SK-N-MC (cell line): ENCODE measurements around the gene TMEM109.

Experiments used
- DNase-seq: peaks from one replicate; pipeline ENCODE4 v3.0.0-alpha.2; 2011; ENCODE audit warnings: low read depth, low spot score
- H3K27ac ChIP-seq: fragments of 200-600 bp; sonication (generic); 2 replicates; pipeline ENCODE4 v1.5.1; 2016; ENCODE audit warnings: mixed run types
- H3K36me3 ChIP-seq: fragments of 200-600 bp; sonication (generic); 2 replicates; pipeline ENCODE4 v1.6.1; 2017; ENCODE audit warnings: antibody characterized with exemption, low read length, mixed read lengths; ENCODE audit not compliant: insufficient read depth
- H3K4me3 ChIP-seq: fragments of 200-600 bp; sonication (generic); 2 replicates; pipeline ENCODE4 v1.5.1; 2016
- H3K9ac ChIP-seq: fragments of 200-600 bp; sonication (generic); 2 replicates; pipeline ENCODE4 v1.8.0; 2017; ENCODE audit warnings: mixed run types, mixed read lengths; ENCODE audit not compliant: insufficient read length
- H3K9me3 ChIP-seq: fragments of 200-600 bp; sonication (generic); 2 replicates; pipeline ENCODE4 v1.6.1; 2017; ENCODE audit warnings: low read depth, mild to moderate bottlenecking, antibody characterized with exemption, low read length, moderate library complexity, mixed read lengths
- EZH2 ChIP-seq: fragments of 200-600 bp; sonication (generic); IDR thresholded peaks from one replicate; pipeline ENCODE4 v1.6.1; 2017; ENCODE audit warnings: antibody characterized with exemption
- FOXP2 ChIP-seq: optimal IDR thresholded peaks from 2 replicates; pipeline ENCODE3; 2011; ENCODE audit warnings: mild to moderate bottlenecking, moderate library complexity; ENCODE audit not compliant: insufficient read depth; ENCODE audit errors: extremely low read length, control extremely low read depth
- POLR2AphosphoS5 ChIP-seq: IDR thresholded peaks from 2 replicates; pipeline ENCODE4 v1.6.1; 2012; ENCODE audit warnings: mild to moderate bottlenecking, low read depth, low read length, borderline replicate concordance

Gene TMEM109

GRCh38 chr11:60944490-60945294, 30.7 kb downstream of the TMEM109 start:
- no peak overlapping the region for H3K27ac ChIP-seq
- TF ChIP-seq POLR2AphosphoS5 (no peak), FOXP2 (no peak), EZH2 (no peak)
- no peak for DNase-seq

GRCh38 chr11:60945295-60945667, 31.3 kb downstream of the TMEM109 start:
- no peak for DNase-seq
- TF ChIP-seq EZH2 (no peak), FOXP2 (no peak), POLR2AphosphoS5 (no peak)
- Histone ChIP-seq H3K9ac (no peak overlapping the region), H3K4me3 (no peak overlapping the region), H3K9me3 (no peaks in the 10 kb centered on the region), H3K36me3 (no peaks in the 10 kb centered on the region), H3K27ac (no peak overlapping the region)

More at GRCh38 chr11:60944490-60945294, 30.7 kb downstream of the TMEM109 start:
- H3K9ac ChIP-seq = no peak overlapping the region
- no peaks in the 10 kb centered on the region for H3K9me3 ChIP-seq
- H3K4me3 ChIP-seq = no peak overlapping the region
- H3K36me3 ChIP-seq = no peaks in the 10 kb centered on the region

DNA sequence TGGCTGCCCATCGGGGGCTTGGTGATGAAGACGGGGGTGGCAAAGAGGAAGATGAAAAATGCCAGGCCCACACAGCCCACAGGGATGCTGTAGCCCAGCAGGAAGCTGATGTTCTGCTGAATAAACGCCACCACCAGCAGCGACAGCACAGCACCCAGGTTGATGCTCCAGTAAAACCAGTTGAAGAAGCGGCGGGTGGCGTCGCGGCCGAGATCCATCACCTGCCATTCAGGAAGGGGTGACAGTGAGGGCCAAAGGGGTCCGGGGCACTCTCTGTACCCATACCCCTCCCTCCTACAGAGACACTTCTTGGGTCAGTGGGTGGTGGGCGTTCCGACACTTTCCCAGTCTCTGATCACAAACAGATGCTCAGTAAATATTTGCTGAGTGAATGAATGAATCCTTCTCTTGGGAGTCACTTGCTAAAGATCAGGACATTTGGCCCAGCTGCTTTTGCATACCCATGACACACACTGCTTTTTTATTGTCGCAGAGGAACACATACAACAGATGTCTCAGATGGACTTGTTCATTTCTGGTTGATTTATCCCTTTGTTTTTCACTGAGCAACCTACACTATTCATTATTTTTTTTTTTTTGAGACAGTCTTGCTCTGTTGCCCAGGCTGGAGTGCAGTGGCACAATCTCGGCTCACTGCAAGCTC, 32.8 kb downstream of the TMEM109 start:
- DNase-seq = no peak
- H3K9ac ChIP-seq = no peak overlapping the region
- no peak overlapping the region for H3K27ac ChIP-seq
- no peaks in the 10 kb centered on the region for H3K9me3 ChIP-seq
- no peaks in the 10 kb centered on the region for H3K36me3 ChIP-seq
- TF ChIP-seq POLR2AphosphoS5 (no peak), FOXP2 (no peak), EZH2 (no peak)
- no peak overlapping the region for H3K4me3 ChIP-seq

DNA sequence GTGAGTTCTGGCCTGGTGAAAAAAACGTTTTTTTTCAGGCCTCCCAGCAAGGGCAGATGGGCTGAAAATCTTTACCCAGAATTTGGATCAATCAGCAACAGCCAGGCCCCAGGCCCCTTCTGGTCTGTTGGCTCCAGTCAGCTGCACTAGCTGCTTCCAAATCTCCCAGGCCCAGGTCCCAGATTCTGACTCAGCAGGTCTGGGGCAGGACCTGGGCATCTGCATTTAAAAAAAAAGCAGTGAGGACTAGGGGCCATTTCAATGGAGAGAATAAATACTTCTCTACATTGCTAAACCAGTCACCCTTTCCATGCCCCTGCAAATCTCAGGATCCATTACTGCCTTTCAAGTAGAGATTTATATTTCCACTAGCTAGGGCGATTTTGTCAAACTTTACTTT, 33.7 kb downstream of the TMEM109 start:
- Histone ChIP-seq H3K36me3 (no peaks in the 10 kb centered on the region), H3K9me3 (no peaks in the 10 kb centered on the region), H3K4me3 (no peak overlapping the region), H3K9ac (no peak overlapping the region), H3K27ac (no peak overlapping the region)
- DNase-seq = no peak
- TF ChIP-seq POLR2AphosphoS5 = no peak
- TF ChIP-seq FOXP2 = no peak
- no peak for TF ChIP-seq EZH2

DNA sequence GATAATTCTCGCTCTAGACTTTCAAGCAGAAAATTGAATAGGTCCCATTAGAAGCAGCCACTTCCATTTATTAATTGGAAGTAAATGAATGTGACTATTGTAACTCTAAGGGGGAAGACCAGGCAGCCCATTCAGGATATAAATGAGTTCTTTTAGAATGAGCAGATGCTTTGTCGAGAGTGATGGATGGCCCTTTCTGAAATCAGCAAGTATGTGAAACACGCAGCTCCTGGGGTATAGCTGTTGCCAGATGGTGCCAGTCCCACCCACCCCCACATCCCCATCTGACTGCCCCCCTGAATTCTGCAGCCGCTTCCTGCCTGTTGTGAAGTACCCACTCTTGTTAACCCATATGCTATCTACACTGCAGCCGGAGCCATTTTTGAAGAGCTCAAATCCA, 34.3 kb downstream of the TMEM109 start:
- no peak for DNase-seq
- H3K9ac ChIP-seq = no peak overlapping the region
- TF ChIP-seq POLR2AphosphoS5 (no peak), EZH2 (no peak), FOXP2 (no peak)
- H3K9me3 ChIP-seq = no peaks in the 10 kb centered on the region
- no peak overlapping the region for H3K4me3 ChIP-seq
- no peaks in the 10 kb centered on the region for H3K36me3 ChIP-seq
- H3K27ac ChIP-seq = no peak overlapping the region

DNA sequence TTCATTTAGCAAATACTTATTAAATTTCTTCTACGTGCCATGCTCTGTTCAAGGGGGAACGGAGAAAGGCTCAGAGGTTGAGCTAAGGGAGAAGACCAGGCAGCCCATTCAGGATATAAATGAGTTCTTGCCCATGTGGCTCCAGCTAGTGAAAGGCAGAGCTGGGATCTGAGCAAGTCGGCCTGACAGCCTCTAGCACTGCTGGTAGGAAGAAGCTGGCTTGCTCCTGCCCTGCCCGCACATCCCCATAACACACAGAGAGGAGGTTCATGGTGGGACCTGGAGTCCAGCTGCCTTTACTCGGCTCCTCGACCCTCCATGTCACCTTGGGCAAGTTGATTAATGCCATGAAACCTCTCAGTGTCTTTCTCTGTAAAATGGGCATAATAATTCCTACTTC, 36.1 kb downstream of the TMEM109 start:
- H3K9me3 ChIP-seq = no peaks in the 10 kb centered on the region
- TF ChIP-seq EZH2 (no peak), POLR2AphosphoS5 (no peak), FOXP2 (no peak)
- H3K4me3 ChIP-seq = no peak overlapping the region
- no peak overlapping the region for H3K9ac ChIP-seq
- no peaks in the 10 kb centered on the region for H3K36me3 ChIP-seq
- H3K27ac ChIP-seq = no peak overlapping the region
- DNase-seq = no peak

DNA sequence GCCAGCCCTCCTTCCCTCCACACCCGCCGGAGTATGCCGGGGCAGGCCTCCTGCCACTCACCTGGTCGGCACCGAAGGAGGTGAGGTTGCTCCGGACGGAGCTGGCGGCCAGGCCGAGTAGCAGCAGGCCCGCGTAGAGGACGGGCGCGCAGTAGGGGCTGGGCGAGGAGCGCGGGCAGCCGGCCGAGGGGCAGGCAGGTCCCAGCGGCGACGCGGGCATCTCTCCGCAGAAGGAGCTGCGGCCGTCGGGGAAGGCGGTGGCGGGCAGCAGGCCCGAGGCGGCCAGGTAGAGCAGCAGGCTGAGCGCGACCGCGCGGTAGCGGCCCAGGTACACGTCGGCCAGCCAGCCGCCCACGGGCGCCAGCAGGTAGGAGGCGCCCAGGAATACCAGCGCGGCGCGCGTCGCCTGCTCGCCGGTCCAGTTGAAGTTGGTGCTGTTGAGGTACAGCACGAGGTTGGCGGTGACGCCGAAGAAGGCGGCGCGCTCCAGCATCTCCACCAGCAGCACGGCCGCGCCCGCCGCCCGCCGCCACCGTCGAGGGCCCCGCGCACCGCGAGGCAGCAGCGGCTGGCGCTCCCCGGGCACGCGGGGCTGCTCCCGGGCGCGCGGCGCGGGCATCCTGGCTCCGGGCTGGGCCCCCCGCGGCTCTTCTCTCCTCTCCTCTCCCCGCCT, 37.1 kb downstream of the TMEM109 start:
- H3K4me3 ChIP-seq = no peak overlapping the region
- H3K9ac ChIP-seq = no peak overlapping the region
- H3K27ac ChIP-seq = no peak overlapping the region
- TF ChIP-seq POLR2AphosphoS5 = no peak
- TF ChIP-seq FOXP2 = no peak
- no peak for TF ChIP-seq EZH2
- no peak for DNase-seq
- H3K9me3 ChIP-seq = no peaks in the 10 kb centered on the region
- no peaks in the 10 kb centered on the region for H3K36me3 ChIP-seq

DNA sequence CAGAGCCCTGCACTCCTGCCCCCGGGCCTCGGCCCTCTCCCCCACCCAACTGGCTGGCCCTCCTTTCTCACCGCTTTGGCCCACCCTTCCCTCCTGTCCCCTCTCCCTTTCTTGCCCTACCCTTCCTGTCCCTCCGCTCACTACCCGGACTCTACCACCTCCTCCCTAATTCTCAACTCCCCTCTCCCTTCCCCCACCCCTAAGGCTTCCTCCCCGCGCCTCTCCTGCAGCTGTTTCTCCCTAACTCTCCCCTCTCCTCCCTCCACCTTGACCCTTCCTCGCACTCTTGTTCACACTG, 37.6 kb downstream of the TMEM109 start:
- Histone ChIP-seq H3K9ac (no peak overlapping the region), H3K9me3 (no peaks in the 10 kb centered on the region), H3K4me3 (no peak overlapping the region), H3K27ac (no peak overlapping the region), H3K36me3 (no peaks in the 10 kb centered on the region)
- TF ChIP-seq EZH2 (no peak), POLR2AphosphoS5 (no peak), FOXP2 (no peak)
- DNase-seq = no peak

- H3K36me3 ChIP-seq = no peaks in the 10 kb centered on the region
- TF ChIP-seq POLR2AphosphoS5 (no peak), FOXP2 (no peak), EZH2 (no peak)
- H3K9ac ChIP-seq = no peak within 1 kb of the TSS
- no peak within 1 kb of the TSS for H3K27ac ChIP-seq
- no peak for DNase-seq
- H3K9me3 ChIP-seq = no peaks in the 10 kb centered on the region
- H3K4me3 ChIP-seq = no peak within 1 kb of the TSS
Measured at GRCh38 chr11:60951904-60952741, 38.2 kb downstream of the TMEM109 start, which contains the start of gene SLC15A3. TSS of gene SLC15A3 (minus strand) at chr11:60952176. CDS start at chr11:60951551, 625 bp downstream.
